Epithelial cell of proximal tubule (primary cell): ENCODE data around the gene DCANP1. TPM values are rescaled to one million over a fixed set of nuclear protein-coding genes. Genes with fewer than 3 reads are reported as not detected.

ENCODE experiments used
- DNase-seq: peaks from one replicate; pipeline ENCODE4 v3.0.0-alpha.2; 2011; ENCODE audit warnings: low read depth
- H3K4me3 ChIP-seq: 2 replicates; pipeline ENCODE4 v1.5.1; 2011; ENCODE audit warnings: low read depth, mild to moderate bottlenecking, low read length
- CTCF ChIP-seq: conservative IDR thresholded peaks from 2 replicates; pipeline ENCODE4 v1.5.1; 2012; ENCODE audit warnings: low read depth, mild to moderate bottlenecking, low read length
- total RNA-seq: library from RNA; depleted of rRNA; stranded (reverse); fragments of >200 nt; gene quantifications from 2 replicates; pipeline ENCODE4 v1.2.3, GENCODE V29; 2015

The DCANP1 gene
- total RNA-seq, 1 donor from 2014 or later: not detected

- no peak overlapping the region for H3K4me3 ChIP-seq
- DNase-seq: no peak
- TF ChIP-seq CTCF: no peak
These were observed 3.2 kb upstream of the DCANP1 start for GRCh38 chr5:135450336-135450735.

DNA sequence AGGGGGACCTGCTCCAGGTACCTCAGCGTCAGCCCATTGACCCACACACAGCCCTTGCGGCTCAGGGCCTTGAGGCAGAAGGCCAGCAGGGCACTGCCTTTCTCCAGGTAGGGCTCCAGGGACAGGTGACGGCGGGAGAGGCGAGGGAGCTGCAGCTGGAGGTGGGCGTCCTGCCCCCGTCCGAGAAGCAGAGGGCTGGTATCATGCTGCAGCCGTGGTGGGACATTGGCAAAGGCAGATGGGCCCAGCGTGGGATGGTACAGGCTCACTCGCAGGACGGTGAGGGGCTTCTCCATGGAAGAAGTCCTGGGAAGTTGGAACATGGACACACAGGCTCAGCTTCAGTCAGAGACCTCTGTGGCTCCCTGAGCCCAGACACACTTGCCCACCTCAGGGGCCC is 2.5 kb upstream of the DCANP1 start:
- no peak overlapping the region for H3K4me3 ChIP-seq
- no peak for TF ChIP-seq CTCF
- no peak for DNase-seq

- no peak for TF ChIP-seq CTCF
- no peak for DNase-seq
- H3K4me3 ChIP-seq: no peak overlapping the region
These were observed 1.8 kb upstream of the DCANP1 start for GRCh38 chr5:135448791-135449507.

GRCh38 chr5:135448071-135448739 is 1.1 kb upstream of the DCANP1 start:
- no peak for TF ChIP-seq CTCF
- H3K4me3 ChIP-seq: no peak overlapping the region
- DNase-seq: no peak

- no peak for DNase-seq
- TF ChIP-seq CTCF: no peak
- H3K4me3 ChIP-seq: no peak overlapping the region
These were observed 533 bp downstream of the DCANP1 start for GRCh38 chr5:135446615-135447014.

DNA sequence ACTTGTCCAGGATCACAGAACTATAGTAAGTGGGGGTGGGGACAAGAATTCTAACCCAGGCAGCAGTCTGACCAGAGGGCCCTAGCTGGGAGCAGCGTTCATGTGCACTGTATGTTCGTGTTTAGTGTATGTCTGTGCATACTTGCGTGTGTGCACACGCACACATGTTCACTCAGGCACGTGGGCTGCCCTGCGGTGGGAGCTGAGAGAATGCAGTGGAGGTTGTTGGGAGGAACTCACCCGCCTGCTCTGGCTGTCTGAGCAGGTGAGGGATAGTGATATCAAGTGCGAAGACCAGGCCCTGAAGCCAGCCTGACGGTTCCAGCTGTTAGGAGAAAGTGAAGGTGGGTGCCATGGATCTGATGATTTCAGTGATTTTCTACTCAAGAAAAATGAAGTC is 942 bp downstream of the DCANP1 start:
- no peak overlapping the region for H3K4me3 ChIP-seq
- no peak for TF ChIP-seq CTCF
- DNase-seq: no peak

DNA sequence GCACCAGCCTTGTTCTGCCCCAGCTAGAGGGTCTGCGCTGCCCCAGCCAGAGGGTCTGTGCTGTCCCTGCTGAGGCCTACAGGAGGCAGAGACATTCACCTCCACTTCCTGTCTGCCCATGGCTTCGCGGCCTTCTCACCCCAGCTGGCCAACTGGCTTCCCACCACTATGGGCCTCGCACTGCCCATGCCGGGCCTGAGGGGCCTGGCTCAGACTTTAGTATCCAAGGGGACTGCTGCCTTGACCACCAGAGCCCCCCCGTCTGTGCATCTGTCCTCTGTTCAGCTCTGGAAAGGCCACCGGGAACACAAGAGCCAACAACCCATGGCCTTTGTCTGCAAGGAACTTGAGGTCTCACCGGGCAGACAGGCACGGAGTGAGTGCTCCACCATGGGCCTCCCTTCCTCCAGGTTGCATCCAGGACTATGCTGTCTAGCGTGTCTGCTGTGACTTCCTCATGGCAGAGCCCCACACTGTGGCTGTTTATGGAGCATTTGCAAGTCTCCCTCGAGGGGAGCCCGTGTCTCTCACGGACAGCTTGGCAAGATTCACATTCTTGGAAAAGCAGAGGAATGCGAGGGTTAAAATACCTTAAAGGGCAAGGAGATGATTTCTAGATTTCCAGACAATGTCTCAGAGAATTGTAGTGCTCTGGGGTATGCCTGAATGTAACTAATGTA is 1.7 kb downstream of the DCANP1 start:
- DNase-seq: no peak
- no peak for TF ChIP-seq CTCF
- no peak overlapping the region for H3K4me3 ChIP-seq
